Type B pancreatic cell (in vitro differentiated cells): ENCODE measurements around the gene SMYD3. TPM values are rescaled to one million over a fixed set of nuclear protein-coding genes. Genes with fewer than 3 reads are reported as not detected.

ENCODE experiments used
- DNase-seq: peaks from one replicate; pipeline ENCODE4 v3.0.0; 2021; ENCODE audit warnings: mixed read lengths; ENCODE audit not compliant: unreplicated experiment; ENCODE audit errors: extremely low spot score
- H3K27ac Mint-ChIP-seq: 2 replicates; pipeline ENCODE4 v1.8.0; 2021; ENCODE audit warnings: mild to moderate bottlenecking, mixed read lengths
- H3K27me3 Mint-ChIP-seq: 2 replicates; pipeline ENCODE4 v1.8.0; 2021; ENCODE audit warnings: mixed read lengths
- H3K36me3 Mint-ChIP-seq: 2 replicates; pipeline ENCODE4 v1.8.0; 2021; ENCODE audit warnings: mixed read lengths
- H3K4me1 Mint-ChIP-seq: one replicate; pipeline ENCODE4 v1.8.0; 2021; ENCODE audit warnings: mixed read lengths; ENCODE audit not compliant: unreplicated experiment
- H3K4me3 Mint-ChIP-seq: 2 replicates; pipeline ENCODE4 v1.8.0; 2021; ENCODE audit warnings: mild to moderate bottlenecking, mixed read lengths
- H3K9me3 Mint-ChIP-seq: 2 replicates; pipeline ENCODE4 v1.8.0; 2021; ENCODE audit warnings: mixed read lengths
- total RNA-seq: library from RNA; stranded (reverse); gene quantifications from 2 replicates; pipeline ENCODE4 v1.2.1, GENCODE V29; 2021; ENCODE audit warnings: low replicate concordance
- TF ChIP-seq, protein P1 (sequence below): fragments of 200-600 bp; sonication (generic); conservative IDR thresholded peaks from 2 replicates; pipeline ENCODE4 v1.5.0; 2021; ENCODE audit warnings: antibody characterized with exemption, mild to moderate bottlenecking

The SMYD3 gene
- total RNA-seq, 1 donor from 2014 or later, result 19.4 TPM

DNA sequence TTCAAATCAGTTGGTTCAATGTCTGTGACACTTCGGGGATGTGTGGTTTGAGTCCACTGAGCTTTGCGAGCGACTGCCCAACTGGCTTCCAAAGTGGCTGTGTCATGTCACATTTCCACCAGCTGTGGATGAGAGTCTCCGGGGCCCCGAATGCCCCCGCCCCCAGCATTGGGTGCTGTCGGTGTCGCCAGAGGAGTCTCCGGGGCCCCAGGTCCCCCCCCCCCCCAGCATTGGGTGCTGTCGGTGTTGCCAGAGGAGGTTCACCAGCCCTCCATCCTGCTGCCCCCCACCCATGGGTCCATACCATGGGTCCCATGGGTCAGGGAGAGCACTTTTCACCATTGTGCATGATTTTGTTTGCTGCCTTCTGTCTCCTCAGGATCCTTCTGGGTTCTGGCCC lies 9.0 kb upstream of the SMYD3 start:
- no peaks in the 10 kb centered on the region for H3K9me3 Mint-ChIP-seq
- H3K27me3 Mint-ChIP-seq, result no peaks in the 10 kb centered on the region
- no peak overlapping the region for H3K27ac Mint-ChIP-seq
- no peak overlapping the region for H3K4me3 Mint-ChIP-seq
- no peak for DNase-seq
- no peaks in the 10 kb centered on the region for H3K4me1 Mint-ChIP-seq
- H3K36me3 Mint-ChIP-seq, result no peaks in the 10 kb centered on the region
- TF ChIP-seq, protein P1, sequence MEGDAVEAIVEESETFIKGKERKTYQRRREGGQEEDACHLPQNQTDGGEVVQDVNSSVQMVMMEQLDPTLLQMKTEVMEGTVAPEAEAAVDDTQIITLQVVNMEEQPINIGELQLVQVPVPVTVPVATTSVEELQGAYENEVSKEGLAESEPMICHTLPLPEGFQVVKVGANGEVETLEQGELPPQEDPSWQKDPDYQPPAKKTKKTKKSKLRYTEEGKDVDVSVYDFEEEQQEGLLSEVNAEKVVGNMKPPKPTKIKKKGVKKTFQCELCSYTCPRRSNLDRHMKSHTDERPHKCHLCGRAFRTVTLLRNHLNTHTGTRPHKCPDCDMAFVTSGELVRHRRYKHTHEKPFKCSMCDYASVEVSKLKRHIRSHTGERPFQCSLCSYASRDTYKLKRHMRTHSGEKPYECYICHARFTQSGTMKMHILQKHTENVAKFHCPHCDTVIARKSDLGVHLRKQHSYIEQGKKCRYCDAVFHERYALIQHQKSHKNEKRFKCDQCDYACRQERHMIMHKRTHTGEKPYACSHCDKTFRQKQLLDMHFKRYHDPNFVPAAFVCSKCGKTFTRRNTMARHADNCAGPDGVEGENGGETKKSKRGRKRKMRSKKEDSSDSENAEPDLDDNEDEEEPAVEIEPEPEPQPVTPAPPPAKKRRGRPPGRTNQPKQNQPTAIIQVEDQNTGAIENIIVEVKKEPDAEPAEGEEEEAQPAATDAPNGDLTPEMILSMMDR, result no peak

DNA sequence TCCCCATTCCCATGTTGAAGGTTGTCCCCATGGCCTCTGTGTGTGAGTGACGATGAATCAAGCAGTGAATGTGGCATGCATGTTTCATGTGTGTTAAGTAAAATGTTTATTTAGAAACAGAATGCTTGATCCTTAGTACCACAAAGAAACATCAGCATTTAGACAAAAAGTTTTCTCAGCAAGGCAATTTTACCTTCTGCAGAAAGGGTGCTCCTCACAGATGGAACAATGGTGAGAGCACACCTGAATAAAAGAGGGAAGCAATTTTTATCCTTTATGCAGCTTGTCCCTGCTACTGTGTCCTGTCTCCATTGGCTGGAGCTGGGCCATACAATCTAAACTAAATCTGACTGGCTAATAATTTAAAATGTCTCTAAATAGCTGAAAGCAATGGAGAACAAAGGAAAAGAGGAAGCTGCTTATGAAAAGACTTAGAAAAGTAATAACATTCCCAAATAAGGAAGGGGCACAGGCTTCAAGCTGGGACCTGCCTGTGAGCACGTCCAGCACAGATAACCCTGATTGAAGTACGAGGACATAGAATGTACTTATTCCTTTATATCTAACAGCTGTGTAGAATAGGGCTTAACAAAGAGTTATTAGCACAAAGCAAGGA lies 8.4 kb upstream of the SMYD3 start:
- no peak for DNase-seq
- TF ChIP-seq, protein P1, result no peak
- no peak overlapping the region for H3K27ac Mint-ChIP-seq
- no peaks in the 10 kb centered on the region for H3K27me3 Mint-ChIP-seq
- H3K9me3 Mint-ChIP-seq, result no peaks in the 10 kb centered on the region
- no peaks in the 10 kb centered on the region for H3K4me1 Mint-ChIP-seq
- H3K4me3 Mint-ChIP-seq, result no peak overlapping the region
- H3K36me3 Mint-ChIP-seq, result no peaks in the 10 kb centered on the region

DNA sequence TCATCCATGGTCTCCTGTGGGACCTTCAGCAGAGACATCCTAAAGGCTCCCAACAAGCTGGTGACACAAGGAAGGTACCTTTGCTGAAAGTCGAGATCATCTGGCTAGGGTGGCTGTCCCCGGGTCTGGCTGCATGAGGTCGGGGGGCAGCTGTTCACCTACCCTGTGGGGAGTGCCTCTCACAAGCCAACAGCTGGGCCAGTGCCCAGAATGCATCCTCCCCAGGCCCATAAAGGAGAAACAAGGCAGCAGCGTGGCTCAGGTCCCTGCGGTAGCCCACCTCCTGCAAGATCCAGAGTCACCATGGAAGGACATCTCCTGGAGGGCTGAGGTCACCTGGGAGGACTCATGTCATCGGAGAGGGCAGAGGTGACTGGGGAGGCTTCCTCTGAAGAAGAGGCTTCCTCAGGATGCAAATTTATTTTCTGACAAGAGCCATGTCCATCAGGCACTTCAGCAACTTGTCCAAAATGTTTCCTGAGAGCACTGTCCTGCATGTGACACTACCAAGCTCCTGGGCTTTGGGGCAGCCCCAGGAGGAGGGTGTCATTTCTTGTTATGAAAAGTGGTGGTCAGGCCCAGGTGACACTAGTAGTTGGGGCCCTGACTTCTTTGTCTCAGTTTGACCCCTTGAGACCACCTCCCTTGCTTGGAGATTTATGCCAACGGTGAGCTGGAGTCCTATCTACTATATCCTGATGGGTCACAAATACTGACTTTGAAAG lies 6.7 kb upstream of the SMYD3 start:
- Mint-ChIP-seq H3K9me3 (no peaks in the 10 kb centered on the region), H3K27me3 (no peaks in the 10 kb centered on the region), H3K4me1 (no peaks in the 10 kb centered on the region), H3K27ac (no peak overlapping the region), H3K36me3 (no peaks in the 10 kb centered on the region), H3K4me3 (no peak overlapping the region)
- no peak for DNase-seq
- TF ChIP-seq, protein P1, result no peak

DNA sequence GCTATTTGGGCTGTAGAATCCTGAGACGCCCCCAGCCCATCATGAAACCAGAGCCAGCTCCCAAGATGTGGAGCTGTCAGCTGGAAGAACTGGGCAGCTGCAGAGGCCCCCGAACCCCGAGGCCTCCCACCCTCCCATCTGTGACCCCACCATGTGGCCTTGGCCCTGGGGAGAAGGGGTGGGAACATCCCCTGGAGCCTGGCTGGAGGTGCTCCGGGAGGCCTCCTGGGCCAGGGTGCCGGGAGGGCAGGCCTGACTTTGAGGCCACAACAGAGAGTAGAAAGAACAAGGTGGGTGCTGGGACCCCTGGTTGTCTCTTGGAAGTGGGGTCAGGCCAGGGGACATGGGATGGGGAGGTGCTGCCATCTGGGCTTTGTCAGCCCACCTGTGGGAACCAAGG lies 6.0 kb upstream of the SMYD3 start:
- H3K4me3 Mint-ChIP-seq, result no peak overlapping the region
- TF ChIP-seq, protein P1, result no peak
- H3K9me3 Mint-ChIP-seq, result no peaks in the 10 kb centered on the region
- DNase-seq, result no peak
- no peaks in the 10 kb centered on the region for H3K4me1 Mint-ChIP-seq
- no peaks in the 10 kb centered on the region for H3K27me3 Mint-ChIP-seq
- no peaks in the 10 kb centered on the region for H3K36me3 Mint-ChIP-seq
- no peak overlapping the region for H3K27ac Mint-ChIP-seq

DNA sequence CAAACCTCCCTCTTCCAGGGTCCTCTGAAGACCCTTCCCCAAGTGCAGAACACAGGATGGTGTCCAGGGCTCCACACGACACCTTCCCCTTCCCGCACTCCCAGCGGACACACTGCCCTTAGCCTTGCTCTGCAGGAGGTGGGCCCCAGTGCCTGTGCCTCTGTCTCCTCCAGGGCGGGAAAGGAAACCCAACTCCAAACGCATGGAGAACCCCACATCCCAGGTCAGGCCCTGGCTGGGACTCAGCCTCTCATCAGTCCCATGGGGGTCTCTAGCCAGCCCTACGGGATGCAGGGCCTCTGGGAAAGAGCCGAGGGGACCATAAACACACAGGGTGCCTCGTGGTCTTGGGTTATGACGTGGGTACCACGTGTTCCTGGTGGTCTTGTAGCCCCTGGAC lies 5.6 kb upstream of the SMYD3 start:
- DNase-seq, result no peak
- Mint-ChIP-seq H3K27me3 (no peaks in the 10 kb centered on the region), H3K9me3 (no peaks in the 10 kb centered on the region), H3K4me1 (peaks cover under 1% of the 10 kb centered on the region), H3K4me3 (no peak overlapping the region), H3K36me3 (no peaks in the 10 kb centered on the region), H3K27ac (no peak overlapping the region)
- TF ChIP-seq, protein P1, result no peak
